HL-60/S4 treated with retinoic acid at 250 ng/mL for 4 days and 3 days (cell line): ENCODE data around the gene HDLBP.

Source experiments
- in situ Hi-C: fragments of 300-500 bp; cut with MboI; formaldehyde crosslinking; loops from 2 replicates; pipeline ENCODE4 v1.7.0; 2022; ENCODE audit warnings: low sequenced_read_pairs

The HDLBP gene

GRCh38 chr2:241232736-241233575, 82.5 kb downstream of the HDLBP start:
- in situ Hi-C loops, result no loop called here

- in situ Hi-C loops, result no loop called here
These were observed 85.0 kb downstream of the HDLBP start for GRCh38 chr2:241230435-241230834.

GRCh38 chr2:241229563-241230401, 85.7 kb downstream of the HDLBP start:
- in situ Hi-C loops, result no loop called here

- in situ Hi-C loops, result no loop called here
These were observed 86.5 kb downstream of the HDLBP start for GRCh38 chr2:241228860-241229516.

GRCh38 chr2:241228081-241228859, 87.2 kb downstream of the HDLBP start:
- in situ Hi-C loops, result no loop called here

GRCh38 chr2:241227594-241227993, 87.9 kb downstream of the HDLBP start:
- in situ Hi-C loops, result no loop called here

- in situ Hi-C loops, result no loop called here
These were observed 88.5 kb downstream of the HDLBP start for GRCh38 chr2:241226723-241227572.

GRCh38 chr2:241225983-241226382, 89.5 kb downstream of the HDLBP start:
- in situ Hi-C loops, result no loop called here

- in situ Hi-C loops, result no loop called here
These were observed 89.9 kb downstream of the HDLBP start for GRCh38 chr2:241225545-241225944.

- in situ Hi-C loops, result no loop called here
These were observed 90.5 kb downstream of the HDLBP start for GRCh38 chr2:241224851-241225438.

- in situ Hi-C loops, result no loop called here
These were observed 91.2 kb downstream of the HDLBP start for GRCh38 chr2:241224018-241224850.

- in situ Hi-C loops, result no loop called here
These were observed 92.1 kb downstream of the HDLBP start for GRCh38 chr2:241223211-241224017.

GRCh38 chr2:241219856-241220356, 95.6 kb downstream of the HDLBP start:
- in situ Hi-C loops, result no loop called here

- in situ Hi-C loops, result no loop called here
These were observed 96.5 kb downstream of the HDLBP start for GRCh38 chr2:241219030-241219382.

- in situ Hi-C loops, result no loop called here
These were observed 97.1 kb downstream of the HDLBP start for GRCh38 chr2:241218131-241219029.

- in situ Hi-C loops, result no loop called here
These were observed 98.0 kb downstream of the HDLBP start for GRCh38 chr2:241217320-241218031.
